Measurements from ENCODE around the gene TCEA3.
A peak's percentile ranks its signal among the peaks of the same experiment; 100 is the strongest.
"Not testable (repeated sequence)": the region's sequence is repeated elsewhere in the genome, so short reads cannot be mapped to it uniquely, and the experiment has no call there.

Gene TCEA3

DNA sequence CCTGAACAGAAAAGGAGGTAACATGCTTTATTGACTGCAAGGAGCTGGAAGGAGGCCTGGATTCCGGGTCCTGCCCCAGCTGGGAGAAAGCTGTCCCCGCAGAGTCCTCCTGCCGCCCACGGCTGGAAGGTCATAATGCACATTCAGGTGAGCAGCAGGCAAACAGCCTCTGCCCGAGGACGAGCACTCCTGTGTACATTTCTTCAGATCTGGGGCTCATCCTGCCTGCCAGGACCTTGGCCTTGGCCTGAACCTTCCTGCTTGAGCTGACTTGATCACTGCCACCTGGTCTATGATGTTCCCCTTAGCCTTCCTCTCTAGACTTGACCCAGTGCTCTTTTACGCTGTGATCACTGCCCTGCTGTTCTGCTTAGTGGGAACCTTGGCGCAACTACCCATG, 37.1 kb downstream of the TCEA3 start:
- no peak for DNase-seq

DNA sequence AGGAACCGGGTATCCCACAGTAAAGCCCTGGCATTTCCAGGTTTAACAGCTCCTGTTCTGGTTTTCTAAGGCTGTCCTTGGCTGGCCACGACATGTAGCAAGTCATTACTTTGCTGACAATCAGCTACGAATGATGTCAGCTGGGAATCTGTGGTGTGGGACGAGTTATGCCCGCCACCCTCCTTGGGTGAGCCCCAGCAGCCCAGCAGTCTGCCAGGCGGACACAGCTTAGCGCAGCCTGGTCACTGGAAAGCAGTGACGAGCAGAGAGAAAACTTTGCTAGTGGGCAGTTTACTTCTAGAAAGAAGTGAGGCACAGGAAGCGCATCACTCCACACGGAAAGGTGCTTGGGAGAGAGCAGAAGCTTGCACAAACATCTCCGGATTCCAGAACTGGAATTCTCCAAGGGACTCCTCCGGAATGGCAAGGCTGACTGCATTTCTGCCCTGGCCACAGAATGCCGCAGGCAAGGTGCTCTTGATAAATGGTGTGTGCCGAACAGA, 39.4 kb downstream of the TCEA3 start:
- DNase-seq, result no peak

DNA sequence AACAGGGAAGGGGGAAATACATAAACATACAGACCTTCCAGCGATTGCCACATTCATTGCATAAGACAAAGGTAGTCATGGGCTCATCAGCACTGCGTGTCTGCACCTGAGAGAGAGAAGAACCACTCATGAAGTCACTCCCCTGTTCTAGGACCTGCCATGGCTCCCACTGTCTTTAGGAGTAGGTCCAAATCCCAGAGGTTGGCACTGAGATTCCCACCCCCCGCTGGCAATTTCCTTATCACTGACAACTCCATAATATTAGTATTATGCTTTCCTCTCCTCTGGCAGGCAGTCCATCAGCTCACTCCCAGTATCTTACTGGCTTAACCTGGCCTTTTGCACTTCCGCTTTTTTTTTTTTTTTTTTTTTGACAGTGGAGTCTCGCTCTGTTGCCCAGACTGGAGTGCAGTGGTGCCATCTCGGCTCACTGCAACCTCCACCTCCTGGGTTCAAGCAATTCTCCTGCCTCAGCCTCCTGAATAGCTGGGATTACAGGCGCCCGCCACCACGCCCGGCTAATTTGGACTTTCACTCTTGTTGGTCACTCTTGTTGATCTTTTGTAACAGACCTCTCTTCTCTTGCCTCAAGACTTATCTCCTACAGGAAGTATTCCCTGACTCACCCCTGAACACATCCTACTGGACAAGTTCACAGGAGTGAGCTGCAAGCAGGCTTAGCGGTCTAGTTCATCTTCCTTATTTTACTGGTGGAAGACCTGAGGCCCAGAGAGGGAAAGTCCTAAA, 40.1 kb downstream of the TCEA3 start:
- no peak for DNase-seq

DNA sequence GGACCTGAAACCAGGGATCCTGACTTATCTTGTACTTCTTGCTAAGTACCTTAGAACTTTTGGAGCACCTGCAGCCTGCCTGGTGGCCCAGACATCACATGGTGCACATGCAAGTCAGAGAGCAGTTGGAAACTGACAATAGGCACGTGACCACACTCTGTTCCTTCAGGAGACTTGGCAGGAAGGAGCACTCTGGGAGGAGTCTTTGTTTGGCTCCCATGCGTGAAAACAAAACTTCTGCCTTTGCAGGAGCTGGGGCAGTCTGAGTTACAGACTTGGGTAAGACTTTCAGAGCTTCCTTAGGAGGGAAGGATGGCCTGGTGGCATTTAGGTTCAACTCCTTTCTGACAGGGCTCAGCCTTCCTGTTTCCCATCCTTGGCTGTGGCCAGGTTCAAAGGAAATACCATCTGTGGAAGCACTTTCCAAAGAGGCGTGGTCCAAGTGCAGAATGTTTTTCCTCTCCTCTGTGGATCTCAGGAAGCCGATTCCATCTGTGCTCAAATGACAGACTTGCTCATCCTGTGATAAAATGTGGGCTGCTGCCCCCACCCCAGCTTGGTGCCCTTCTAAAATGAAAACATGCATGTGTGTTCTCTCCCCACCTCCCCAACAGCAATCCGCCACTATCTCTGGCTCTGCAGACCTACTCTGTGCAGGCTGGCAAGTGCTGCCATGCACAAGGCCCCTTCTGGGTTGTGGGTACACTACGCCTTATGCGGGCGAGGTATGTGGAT, 40.8 kb downstream of the TCEA3 start:
- no peak for DNase-seq

DNA sequence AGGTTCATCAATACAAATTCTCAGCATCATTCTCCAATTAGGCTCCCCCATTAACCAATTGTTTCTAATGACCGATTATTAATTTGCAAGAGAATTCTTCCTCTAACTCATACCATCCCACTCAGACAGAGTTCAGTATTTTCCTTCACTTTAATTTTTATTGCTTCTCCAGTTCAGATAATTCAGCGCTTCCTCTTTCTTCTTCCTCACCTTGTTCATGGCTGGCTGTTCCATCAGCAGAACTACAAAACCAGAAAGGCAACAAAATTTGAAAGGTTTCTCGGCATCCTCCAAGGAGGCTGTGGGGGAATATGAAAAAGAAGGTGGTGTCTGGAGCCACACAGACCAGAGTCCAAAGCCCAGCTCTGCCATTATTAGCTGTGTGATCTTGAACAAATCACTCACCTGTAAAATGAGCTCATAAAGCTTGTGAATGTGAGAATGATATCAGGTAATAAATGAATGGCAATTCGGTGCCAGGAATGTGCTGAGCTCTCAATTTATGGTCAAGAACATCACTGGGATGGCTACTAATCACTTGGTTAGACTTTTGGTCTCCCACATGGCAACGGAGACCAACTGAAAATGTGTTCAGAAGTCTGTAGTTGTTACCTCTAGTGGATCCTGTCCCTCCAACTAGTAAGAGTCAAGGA, 43.2 kb downstream of the TCEA3 start:
- no peak for DNase-seq

DNA sequence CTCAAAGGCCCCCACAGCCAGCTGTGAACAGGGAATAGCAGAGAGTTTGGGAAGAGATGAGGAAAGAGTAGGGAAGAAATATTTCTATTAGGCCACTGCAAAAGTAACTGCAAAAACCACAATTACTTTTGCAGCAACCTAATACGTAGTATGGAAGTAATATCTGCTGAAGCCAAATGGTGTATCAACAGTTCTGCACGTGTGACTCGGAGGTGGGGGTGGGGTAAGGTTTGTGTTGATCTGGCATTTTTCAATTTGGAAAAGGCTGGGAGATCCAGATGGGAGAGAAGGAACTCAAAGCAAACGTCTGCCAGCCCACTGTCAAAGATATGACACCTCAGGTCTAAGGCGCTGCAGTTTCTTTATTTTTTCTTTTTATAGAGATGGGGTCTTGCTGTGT, 43.8 kb downstream of the TCEA3 start:
- DNase-seq, result no peak

DNA sequence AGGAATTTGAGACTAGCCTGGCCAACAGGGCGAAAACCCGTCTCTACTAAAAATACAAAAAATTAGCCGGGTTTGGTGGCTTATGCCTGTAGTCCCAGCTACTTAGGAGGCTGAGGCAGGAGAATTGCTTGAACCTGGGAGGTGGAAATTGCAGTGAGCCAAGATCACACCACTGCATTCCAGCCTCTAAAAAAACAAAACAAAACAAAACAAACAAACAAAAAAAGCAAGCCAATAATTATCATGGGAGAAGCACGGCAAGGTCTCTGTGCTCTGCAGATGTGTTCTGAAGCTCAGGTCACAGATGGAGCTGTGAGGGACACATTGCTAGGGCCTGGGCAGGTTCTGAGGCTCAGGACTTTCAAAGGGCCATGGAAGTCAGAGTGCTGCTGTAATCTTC, 44.3 kb downstream of the TCEA3 start:
- DNase-seq, result not testable (repeated sequence)

DNA sequence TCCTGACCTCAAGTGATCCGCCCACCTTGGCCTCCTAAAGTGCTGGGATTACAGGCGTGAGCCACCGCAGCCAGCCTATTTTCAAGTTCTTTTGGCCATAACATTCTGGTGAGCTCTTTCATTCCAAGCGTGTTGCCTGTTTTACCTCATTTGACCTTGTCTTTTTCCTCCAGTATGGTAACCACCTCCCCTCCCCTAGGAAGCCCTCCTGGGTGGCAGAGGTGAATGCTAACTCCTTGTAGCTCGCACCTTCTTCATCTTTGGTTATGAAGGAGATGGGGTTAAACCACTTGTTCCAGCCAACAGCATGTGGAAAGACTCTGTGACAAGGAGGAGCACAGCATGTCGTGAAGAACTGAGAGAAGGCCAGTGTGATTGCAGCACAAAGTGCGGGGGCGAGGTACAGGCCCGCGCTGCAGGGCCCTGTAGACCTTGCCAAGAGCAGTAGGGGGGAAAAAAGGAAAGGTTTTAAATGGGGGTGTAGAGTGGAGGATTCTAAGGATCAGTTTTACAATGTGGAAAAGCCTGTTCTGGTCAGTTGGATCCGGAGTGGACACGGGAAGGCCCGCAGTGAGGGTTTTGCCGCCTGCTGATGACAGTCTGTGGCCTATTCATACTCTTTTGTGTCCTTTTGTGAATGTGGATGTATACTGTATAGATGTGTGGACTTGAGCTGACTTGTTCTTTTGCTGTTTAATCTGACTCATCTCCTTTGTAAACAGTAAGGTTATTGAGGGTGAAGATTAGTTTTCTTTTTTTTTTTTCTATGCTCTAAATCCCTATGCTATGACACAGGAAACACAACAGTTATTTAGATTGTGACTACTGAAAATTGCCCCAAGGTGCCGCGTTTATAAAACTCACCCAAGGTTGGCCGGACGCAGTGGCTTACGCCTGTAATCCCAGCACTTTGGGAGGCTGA, 47.4 kb downstream of the TCEA3 start:
- no peak for DNase-seq

DNA sequence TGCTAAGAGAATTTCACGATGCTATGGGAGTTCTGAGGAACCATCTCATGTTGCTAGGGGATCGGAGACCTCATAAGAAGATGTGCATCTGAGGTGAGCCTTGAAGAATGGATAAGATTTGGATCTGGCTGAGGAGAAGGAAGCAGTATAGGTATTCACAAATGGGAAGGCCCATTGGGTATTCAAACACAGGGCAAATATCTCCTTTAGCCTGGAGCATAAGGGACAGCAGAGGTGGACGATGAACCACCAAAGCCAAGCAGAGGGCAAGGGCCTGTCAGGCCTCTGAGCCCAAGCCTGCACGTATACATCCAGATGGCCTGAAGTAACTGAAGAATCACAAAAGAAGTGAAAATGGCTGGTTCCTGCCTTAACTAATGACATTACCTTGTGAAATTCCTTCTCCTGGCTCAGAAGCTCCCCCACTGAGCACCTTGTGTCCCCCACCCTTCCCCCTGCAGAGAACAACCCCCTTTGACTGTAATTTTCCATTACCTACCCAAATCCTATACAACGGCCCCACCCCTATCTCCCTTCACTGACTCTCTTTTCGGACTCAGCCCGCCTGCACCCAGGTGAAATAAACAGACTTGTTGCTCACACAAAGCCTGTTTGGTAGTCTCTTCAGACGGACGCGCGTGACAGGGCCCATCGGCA, 50.3 kb downstream of the TCEA3 start:
- DNase-seq, result not testable (repeated sequence)

DNA sequence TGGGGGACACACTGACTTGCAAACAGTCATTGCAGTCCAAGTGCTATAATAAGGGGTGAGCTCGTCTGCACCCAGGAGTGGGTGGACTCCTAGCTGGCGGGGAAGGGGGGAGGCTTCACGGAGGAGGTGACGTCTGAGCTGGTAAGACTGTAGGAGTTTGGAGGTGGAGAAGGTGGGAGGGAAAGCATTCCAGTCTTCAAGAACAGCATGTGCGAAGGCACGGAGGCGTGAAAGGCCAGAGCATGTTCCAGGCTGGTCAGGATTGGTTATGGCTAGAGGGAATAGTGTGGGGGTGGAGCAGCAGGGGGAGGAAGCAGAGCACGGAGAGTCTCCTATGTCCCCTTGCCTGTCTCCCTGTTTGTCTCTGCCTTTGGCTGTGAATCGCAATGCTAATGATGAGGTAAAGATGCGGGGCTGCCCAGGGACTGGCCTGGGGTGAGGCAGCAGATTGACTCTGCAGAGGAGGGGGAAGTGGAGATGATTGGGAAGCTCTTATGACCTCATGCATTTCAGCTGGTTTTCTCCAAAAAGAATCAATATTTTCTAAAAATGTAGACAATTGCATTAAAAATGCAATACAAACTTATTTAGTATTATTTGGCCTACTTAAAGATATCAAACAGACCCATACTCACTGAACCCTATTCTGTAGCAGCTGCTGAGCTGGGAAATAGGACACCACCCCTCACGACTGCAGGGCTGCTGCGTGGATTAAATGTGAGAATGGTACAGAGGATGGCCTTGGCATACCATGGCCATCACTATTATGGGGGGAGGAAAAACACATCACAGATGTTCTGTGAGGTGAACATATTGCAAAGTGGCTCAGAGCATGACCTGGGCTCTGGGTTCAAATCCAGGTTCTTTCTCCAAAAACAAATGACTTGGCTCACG, 52.3 kb downstream of the TCEA3 start:
- DNase-seq, result no peak

DNA sequence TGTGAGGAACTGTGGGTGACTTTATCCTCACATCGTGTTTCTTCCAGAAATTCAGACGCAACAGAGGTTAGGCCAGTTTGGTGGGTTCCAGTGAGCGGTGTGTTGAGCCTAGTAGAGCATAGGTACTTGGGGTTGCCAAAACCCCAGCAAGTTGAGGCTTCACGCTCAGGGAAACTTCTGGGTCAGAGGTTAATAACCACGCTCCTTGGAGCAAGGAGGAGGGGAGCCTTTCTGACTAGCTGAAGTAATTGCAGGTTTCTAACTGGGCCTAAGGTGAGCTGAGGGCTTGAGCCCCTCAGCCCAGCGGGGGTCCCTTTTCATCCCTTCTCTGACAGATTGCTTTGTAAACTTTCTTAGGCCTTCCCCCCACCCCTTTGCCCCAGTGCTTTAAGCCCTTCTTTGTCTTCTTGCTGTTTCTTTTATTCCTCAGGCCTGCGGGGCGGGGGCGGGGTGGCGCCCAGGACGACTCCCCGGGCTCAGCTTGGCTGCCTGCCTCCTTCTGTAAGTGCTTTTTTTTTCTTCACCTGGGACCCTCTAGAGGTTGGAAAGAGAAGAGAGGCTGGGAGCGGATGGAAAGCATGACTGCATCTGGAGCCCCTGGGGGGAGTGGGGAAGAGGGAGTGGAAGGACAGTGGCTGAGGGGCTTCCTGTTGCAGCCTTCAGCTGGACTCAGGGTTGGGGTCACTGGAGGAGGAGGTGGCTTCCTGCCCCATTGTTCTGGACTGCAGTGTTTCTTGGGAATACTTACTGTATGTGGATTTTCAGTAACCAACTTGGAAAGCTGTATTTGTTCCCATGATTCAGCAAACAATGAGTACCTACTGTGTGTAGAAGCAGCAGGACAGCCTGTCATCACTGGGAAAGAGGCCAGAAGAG, 53.6 kb downstream of the TCEA3 start:
- no peak for DNase-seq

DNA sequence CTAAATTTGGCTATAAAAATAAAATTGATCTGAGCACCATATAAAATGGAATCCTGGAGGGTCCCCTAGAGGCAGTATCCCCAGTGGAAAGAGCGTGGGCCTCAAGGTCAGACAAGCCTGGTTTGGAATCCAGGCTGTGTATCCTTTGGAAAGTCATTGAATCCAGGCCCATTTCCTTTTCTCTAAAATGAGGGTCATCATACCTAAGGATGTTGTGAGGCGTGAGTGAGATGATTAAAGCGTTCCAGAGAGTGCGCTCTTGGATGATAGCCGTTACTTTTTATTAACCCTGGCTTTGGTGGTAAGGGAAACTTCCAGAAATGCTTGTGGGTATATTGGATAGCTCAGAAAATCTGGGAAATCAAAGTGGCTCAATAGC, 54.2 kb downstream of the TCEA3 start:
- no peak for DNase-seq

DNA sequence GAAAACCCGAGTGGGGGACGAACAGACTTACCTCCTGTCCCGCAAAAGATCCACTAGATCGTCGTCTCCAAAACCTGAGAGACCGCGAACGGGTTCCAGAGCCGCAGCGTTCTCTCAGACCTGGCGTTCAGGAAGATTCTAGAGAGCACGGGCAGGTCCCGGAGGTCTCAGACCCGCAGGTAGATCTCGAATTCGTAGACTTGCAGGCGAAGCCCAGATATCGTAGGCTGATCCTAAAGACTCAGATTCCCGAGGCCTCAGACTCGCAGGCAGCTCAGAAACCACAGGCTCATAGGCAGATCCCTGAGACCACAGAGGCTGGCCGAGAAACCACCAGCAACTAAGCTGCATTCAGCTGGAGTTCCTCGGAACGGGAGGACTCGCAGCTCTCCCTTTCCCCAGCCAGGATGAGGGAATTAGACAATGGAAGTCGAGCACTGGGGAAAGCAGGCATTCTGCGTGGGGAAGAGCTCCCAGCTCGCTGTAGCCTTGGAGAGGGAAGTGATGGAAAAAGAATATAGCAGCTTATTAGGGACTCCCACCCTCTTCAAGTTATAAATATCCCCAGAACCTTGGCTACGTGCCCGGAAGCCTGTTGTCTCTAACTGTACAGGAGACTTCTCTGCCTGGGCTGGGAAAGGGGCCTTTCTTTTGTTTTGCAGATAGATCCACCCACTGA, 55.1 kb downstream of the TCEA3 start, which contains the start of gene ZNF436:
Gene ZNF436, minus strand, starts transcription at position 502 of the 679 bp plus-strand sequence. CDS start 1,831 bp downstream, outside the sequence.
- peak; percentile 15 for DNase-seq

DNA sequence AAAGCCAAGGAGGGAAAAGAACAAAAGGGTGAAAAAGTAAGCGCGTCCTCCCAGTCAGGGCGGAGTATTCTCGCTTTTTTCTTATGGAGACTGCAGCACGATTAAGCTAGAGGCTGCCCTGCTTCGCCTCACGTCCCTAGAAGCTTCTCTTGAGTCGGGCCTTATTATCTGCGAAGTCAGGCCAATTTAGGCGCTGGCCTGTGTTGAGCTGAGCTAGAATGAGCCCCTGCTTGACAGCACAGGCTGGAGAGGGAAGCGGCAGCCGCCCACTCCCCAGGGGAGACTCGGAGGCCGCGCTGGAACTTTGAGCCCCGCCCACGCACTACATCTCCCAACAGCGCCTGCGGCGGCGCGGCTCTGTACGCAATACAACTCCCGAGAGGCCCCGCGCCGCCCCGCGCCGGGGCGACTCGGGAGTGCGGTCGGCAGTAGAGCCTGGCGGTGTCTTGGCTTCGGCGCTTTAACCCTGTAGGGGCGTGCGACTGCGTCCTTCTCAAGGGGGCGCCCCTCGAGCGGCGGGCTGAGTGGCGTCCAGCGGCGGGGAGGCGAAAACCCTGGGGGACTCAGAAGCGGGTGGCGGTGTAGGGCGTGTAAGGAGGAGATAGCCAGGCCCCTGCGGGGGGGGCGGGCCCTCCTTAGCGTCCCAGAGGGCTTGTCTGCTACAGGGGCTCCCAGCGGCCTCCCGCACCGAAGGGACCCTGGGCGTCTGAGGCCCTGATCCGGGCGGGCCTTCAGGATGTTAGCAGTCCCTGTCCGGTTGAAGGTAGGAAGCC, 55.8 kb downstream of the TCEA3 start:
- peak; percentile 88 for DNase-seq

DNA sequence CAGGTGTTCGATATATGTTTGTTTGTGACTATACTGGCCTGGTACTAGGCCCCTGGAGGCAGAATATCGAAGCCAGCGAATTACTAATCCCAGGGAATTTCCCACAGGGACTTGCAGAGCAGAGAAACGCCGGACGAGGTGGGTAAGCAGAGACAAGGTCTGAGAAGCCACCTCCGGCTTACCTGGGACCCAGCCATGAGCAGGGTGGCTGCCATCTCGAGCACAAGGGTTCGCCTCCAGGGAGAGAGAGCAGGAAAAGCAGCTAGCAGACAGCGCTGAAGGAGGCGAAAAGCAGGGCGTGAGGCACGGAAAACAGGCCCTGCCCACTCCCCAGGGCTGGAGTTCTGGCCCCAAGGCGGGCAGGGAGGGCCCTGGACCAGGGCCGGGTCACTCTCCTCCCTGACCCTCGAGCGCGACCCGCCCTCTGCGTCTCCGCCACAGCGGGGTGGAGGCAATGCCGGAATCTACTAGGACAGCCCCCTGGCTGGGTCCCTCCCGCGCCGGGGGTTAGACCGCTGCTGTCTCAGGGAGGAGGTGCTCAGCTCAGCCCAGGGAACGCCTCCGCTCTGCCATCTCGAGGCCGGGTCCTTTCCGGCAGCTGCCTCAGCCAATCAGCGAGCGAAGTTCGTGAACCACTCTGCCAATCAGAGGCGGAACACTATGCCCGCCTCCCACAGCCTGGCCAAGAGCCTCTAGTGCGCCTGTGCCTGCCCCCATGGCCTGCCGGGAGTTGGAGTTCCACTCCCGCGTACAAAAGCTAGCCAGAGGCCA, 56.6 kb downstream of the TCEA3 start:
- peak; percentile 99 for DNase-seq

DNA sequence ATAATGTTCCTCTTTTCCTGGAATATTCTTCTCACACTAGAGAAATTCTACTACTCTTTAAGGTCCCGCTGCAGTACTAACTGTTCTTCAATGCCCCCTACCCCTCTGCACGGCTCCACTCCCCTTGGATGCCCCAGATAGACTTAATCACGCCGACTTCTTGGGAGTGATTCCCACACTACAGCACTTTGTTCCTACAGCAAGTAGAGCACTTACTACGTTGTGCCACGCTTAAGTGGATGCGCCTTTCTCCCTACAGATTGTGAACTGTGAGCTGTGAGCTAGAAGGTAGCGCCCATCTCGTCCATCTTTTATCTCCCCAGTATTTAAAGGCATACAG, 57.1 kb downstream of the TCEA3 start:
- DNase-seq, result no peak

DNA sequence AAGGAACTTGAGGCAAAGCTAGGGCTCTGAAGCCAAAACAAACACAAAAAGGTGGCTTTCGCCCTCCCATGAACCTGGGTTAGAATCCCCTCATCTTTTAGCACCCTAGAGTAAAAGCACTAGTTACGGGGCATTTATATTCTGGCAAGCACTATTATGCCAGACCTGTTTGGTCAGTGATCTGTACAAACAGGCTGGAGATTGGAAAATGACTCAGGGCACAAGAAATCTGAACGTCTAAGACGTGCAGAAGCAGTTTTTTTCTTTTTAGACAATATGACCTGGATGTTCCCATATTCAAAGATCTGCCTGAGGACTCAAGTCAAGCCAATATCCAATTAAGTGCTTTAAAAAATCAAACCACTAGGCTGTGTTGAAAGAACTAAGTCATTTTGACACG, 58.0 kb downstream of the TCEA3 start:
- DNase-seq, result no peak

DNA sequence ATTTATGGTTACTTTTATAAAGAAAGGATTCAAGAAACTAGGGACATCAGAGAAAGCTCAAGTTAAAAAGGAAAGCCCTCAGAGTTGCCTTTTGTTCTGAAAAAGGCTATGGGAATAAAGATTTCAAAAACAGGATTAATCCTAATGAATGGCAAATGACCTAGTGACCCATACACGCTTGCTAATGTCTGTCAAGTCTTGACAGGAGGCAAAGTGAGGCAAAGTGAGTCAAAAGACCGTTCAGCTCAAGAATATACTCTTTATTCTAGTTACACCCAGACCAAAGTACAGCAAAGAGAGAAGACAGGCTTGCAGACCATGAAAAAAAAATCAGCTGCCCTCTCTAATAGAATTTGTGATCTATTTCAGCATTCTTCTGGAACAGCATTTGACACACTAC, 58.4 kb downstream of the TCEA3 start:
- no peak for DNase-seq

Data from activated naive CD4-positive, alpha-beta T cell treated with Interleukin-2 at 50 U/mL for 16 hours (primary cell).